Suprapubic skin (tissue), 4 donors: ENCODE data around the gene DUS1L.

Source experiments
- EP300 ChIP-seq: sonication (generic); formaldehyde crosslinking; IDR thresholded peaks from one replicate; pipeline ENCODE4 v1.6.1; 2017; ENCODE audit warnings: antibody characterized with exemption
- POLR2AphosphoS5 ChIP-seq, 3 donors: sonication (generic); formaldehyde crosslinking; IDR thresholded peaks; one replicate each; pipeline ENCODE4 v1.6.1; 2017; ENCODE audit warnings: antibody characterized with exemption in 3 of 3
- TF ChIP-seq, protein P1 (sequence below), 2 donors: fragments of 200-600 bp in 1 of 2; fragments of 450-650 bp in 1 of 2; sonication (generic) in 1 of 2; IDR thresholded peaks; one replicate each; pipeline ENCODE4 v1.5.1; 2016 to 2019; ENCODE audit warnings: antibody characterized with exemption in 2 of 2, mild to moderate bottlenecking in 1 of 2, moderate library complexity in 1 of 2

DNA sequence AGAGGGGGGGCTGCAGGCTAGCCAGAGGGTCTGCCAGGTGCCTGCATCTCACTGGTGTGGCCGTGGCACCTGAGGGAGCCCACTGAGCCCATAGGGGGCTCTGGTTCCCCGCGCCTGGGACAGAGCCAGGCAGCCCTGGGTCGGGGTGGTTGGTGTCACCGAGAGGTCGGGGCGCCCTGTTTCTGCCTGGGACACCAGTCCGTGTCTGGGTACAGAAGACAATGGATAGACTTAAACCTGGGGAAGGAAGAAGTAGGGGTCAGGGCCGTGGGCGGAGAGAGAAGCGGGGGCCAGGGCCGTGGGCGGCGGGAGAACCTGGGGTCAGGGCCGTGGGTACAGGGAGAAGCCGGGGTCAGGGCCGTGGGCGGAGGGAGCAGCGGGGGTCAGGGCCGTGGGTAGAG, 17.0 kb downstream of the DUS1L start:
- TF ChIP-seq, protein P1, sequence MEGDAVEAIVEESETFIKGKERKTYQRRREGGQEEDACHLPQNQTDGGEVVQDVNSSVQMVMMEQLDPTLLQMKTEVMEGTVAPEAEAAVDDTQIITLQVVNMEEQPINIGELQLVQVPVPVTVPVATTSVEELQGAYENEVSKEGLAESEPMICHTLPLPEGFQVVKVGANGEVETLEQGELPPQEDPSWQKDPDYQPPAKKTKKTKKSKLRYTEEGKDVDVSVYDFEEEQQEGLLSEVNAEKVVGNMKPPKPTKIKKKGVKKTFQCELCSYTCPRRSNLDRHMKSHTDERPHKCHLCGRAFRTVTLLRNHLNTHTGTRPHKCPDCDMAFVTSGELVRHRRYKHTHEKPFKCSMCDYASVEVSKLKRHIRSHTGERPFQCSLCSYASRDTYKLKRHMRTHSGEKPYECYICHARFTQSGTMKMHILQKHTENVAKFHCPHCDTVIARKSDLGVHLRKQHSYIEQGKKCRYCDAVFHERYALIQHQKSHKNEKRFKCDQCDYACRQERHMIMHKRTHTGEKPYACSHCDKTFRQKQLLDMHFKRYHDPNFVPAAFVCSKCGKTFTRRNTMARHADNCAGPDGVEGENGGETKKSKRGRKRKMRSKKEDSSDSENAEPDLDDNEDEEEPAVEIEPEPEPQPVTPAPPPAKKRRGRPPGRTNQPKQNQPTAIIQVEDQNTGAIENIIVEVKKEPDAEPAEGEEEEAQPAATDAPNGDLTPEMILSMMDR (IDR thresholded peaks at IDR 0.05): no peak
- TF ChIP-seq POLR2AphosphoS5 (IDR thresholded peaks at IDR 0.05): no peak
- no peak for TF ChIP-seq EP300
